Neural cell (in vitro differentiated cells): ENCODE data around the gene OR5B3. TPM values are rescaled to one million over a fixed set of nuclear protein-coding genes. Genes with fewer than 3 reads are reported as not detected.

Experiments used
- H2AFZ ChIP-seq: fragments of 200-600, 300-800 bp; sonication (generic), shearing (Covaris generic); 2 replicates; pipeline ENCODE4 v1.6.0; 2014; ENCODE audit warnings: low read depth, mild to moderate bottlenecking, antibody characterized with exemption, low read length, moderate library complexity
- H3F3A ChIP-seq: fragments of 200-600 bp; shearing (Covaris generic); 2 replicates; pipeline ENCODE4 v1.6.1; 2016; ENCODE audit warnings: mild to moderate bottlenecking, moderate library complexity, mixed read lengths, antibody characterized with exemption, low read length; ENCODE audit not compliant: insufficient read depth, poor library complexity, severe bottlenecking
- H3K27ac ChIP-seq: fragments of 200-600, 300-800 bp; sonication (generic), shearing (Covaris generic); 2 replicates; pipeline ENCODE4 v1.5.1; 2014; ENCODE audit warnings: mild to moderate bottlenecking, low read length, moderate library complexity
- H3K27me3 ChIP-seq: fragments of 300-800, 200-600 bp; sonication (generic), shearing (Covaris generic); 2 replicates; pipeline ENCODE4 v1.6.0; 2014; ENCODE audit warnings: mild to moderate bottlenecking, low read depth, low read length, moderate library complexity; ENCODE audit not compliant: insufficient read depth
- H3K36me3 ChIP-seq: fragments of 300-800, 200-600 bp; sonication (generic), shearing (Covaris generic); 2 replicates; pipeline ENCODE4 v1.5.1; 2014; ENCODE audit warnings: mild to moderate bottlenecking, antibody characterized with exemption, low read length, moderate library complexity; ENCODE audit not compliant: insufficient read depth
- H3K4me2 ChIP-seq: fragments of 300-800, 200-600 bp; sonication (generic), shearing (Covaris generic); 2 replicates; pipeline ENCODE4 v1.6.0; 2014; ENCODE audit warnings: mild to moderate bottlenecking, low read length
- H3K4me3 ChIP-seq: fragments of 300-800, 200-600 bp; sonication (generic), shearing (Covaris generic); 2 replicates; pipeline ENCODE4 v1.5.1; 2014; ENCODE audit warnings: mild to moderate bottlenecking, low read length, moderate library complexity
- H3K79me2 ChIP-seq: fragments of 200-600 bp; shearing (Covaris generic); replicated peaks from 2 replicates; pipeline ENCODE4 v1.6.0; 2014; ENCODE audit warnings: mild to moderate bottlenecking, low read length, moderate library complexity; ENCODE audit not compliant: insufficient read depth
- H3K9ac ChIP-seq: fragments of 300-800, 200-600 bp; sonication (generic), shearing (Covaris generic); 2 replicates; pipeline ENCODE4 v1.6.1; 2016; ENCODE audit warnings: mild to moderate bottlenecking, low read length, mixed read lengths
- H3K9me2 ChIP-seq: fragments of 200-600 bp; shearing (Covaris generic); 2 replicates; pipeline ENCODE4 v1.6.1; 2016; ENCODE audit warnings: mild to moderate bottlenecking, low read length, mixed read lengths; ENCODE audit not compliant: insufficient read depth
- H3K9me3 ChIP-seq: fragments of 200-600, 300-800 bp; sonication (generic), shearing (Covaris generic); 2 replicates; pipeline ENCODE4 v1.6.1; 2016; ENCODE audit warnings: mild to moderate bottlenecking, mixed run types, low read length, moderate library complexity, mixed read lengths
- H4K20me1 ChIP-seq: fragments of 200-600 bp; shearing (Covaris generic); 2 replicates; pipeline ENCODE4 v1.6.1; 2016; ENCODE audit warnings: mild to moderate bottlenecking, mixed run types; ENCODE audit not compliant: insufficient read depth
- CTCF ChIP-seq: fragments of 450-650 bp; IDR thresholded peaks from 2 replicates; pipeline ENCODE4 v1.5.1; 2014; ENCODE audit warnings: antibody characterized with exemption, mild to moderate bottlenecking, moderate library complexity; ENCODE audit not compliant: poor library complexity, severe bottlenecking
- EP300 ChIP-seq: fragments of 450-650 bp; conservative IDR thresholded peaks from 2 replicates; pipeline ENCODE4 v1.6.1; 2014; ENCODE audit warnings: antibody characterized with exemption, mild to moderate bottlenecking, moderate library complexity; ENCODE audit not compliant: poor library complexity, severe bottlenecking
- EZH2 ChIP-seq: fragments of 200-600, 300-800 bp; shearing (Covaris generic), sonication (generic); IDR thresholded peaks from 2 replicates; pipeline ENCODE4 v1.6.1; 2014; ENCODE audit warnings: antibody characterized with exemption, low read length, borderline replicate concordance, mild to moderate bottlenecking; ENCODE audit not compliant: insufficient read depth, poor library complexity, severe bottlenecking
- MXI1 ChIP-seq: fragments of 450-650 bp; conservative IDR thresholded peaks from 2 replicates; pipeline ENCODE4 v1.6.1; 2014; ENCODE audit warnings: antibody characterized with exemption, mild to moderate bottlenecking; ENCODE audit not compliant: poor library complexity, severe bottlenecking
- POLR2AphosphoS5 ChIP-seq: IDR thresholded peaks from 2 replicates; pipeline ENCODE4 v1.6.1; 2012
- RAD21 ChIP-seq: fragments of 450-650 bp; conservative IDR thresholded peaks from 2 replicates; pipeline ENCODE4 v1.6.1; 2014; ENCODE audit warnings: antibody characterized with exemption, mild to moderate bottlenecking, moderate library complexity
- REST ChIP-seq: IDR thresholded peaks from 2 replicates; pipeline ENCODE4 v1.6.1; 2012; ENCODE audit warnings: borderline replicate concordance
- SMC3 ChIP-seq: fragments of 450-650 bp; conservative IDR thresholded peaks from 2 replicates; pipeline ENCODE4 v1.6.1; 2014; ENCODE audit warnings: antibody characterized with exemption, mild to moderate bottlenecking, moderate library complexity; ENCODE audit not compliant: poor library complexity
- TAF1 ChIP-seq: IDR thresholded peaks from 2 replicates; pipeline ENCODE4 v1.6.1; 2012; ENCODE audit warnings: low read depth
- polyA plus RNA-seq: library from polyadenylated mRNA; depleted of rRNA; stranded (reverse); fragments of >200 nt; gene quantifications from 2 replicates; pipeline ENCODE4 v1.2.3, GENCODE V29; 2014

Gene OR5B3
- polyA plus RNA-seq, 1 donor from 2014 or later: not detected

- Histone ChIP-seq H3K27ac (no peak overlapping the region), H3K4me2 (no peak overlapping the region), H3K9me3 (no peaks in the 10 kb centered on the region), H3K9ac (no peak overlapping the region), H4K20me1 (no peaks in the 10 kb centered on the region), H3K36me3 (no peaks in the 10 kb centered on the region), H3F3A (no peaks in the 10 kb centered on the region), H2AFZ (no peak overlapping the region), H3K79me2 (no peaks in the 10 kb centered on the region), H3K4me3 (no peak overlapping the region), H3K27me3 (no peaks in the 10 kb centered on the region), H3K9me2 (no peaks in the 10 kb centered on the region)
- TF ChIP-seq TAF1: no peak
- no peak for TF ChIP-seq REST
- no peak for TF ChIP-seq MXI1
- TF ChIP-seq CTCF: no peak
- no peak for TF ChIP-seq RAD21
- no peak for TF ChIP-seq SMC3
- no peak for TF ChIP-seq EP300
- no peak for TF ChIP-seq POLR2AphosphoS5
- no peak for TF ChIP-seq EZH2
Measured at GRCh38 chr11:58446294-58446693, 39.6 kb upstream of the OR5B3 start.

- Histone ChIP-seq H3F3A (no peaks in the 10 kb centered on the region), H3K27ac (no peak overlapping the region), H3K27me3 (no peaks in the 10 kb centered on the region), H3K9ac (no peak overlapping the region), H3K9me3 (no peaks in the 10 kb centered on the region), H3K4me3 (no peak overlapping the region), H3K36me3 (no peaks in the 10 kb centered on the region), H3K9me2 (no peaks in the 10 kb centered on the region), H2AFZ (no peak overlapping the region), H3K4me2 (no peak overlapping the region), H4K20me1 (no peaks in the 10 kb centered on the region), H3K79me2 (no peaks in the 10 kb centered on the region)
- TF ChIP-seq CTCF: no peak
- TF ChIP-seq EP300: no peak
- TF ChIP-seq TAF1: no peak
- no peak for TF ChIP-seq REST
- no peak for TF ChIP-seq SMC3
- TF ChIP-seq MXI1: no peak
- TF ChIP-seq POLR2AphosphoS5: no peak
- TF ChIP-seq EZH2: no peak
- TF ChIP-seq RAD21: no peak
Measured at GRCh38 chr11:58444300-58444699, 37.6 kb upstream of the OR5B3 start.
